Erythroblast (primary cell): ENCODE measurements around the gene MVB12A.

Experiments used
- GATA1 ChIP-seq: IDR thresholded peaks from 2 replicates; pipeline ENCODE4 v1.6.1; 2011; ENCODE audit warnings: low read depth, mild to moderate bottlenecking, control low read depth, low read length, moderate library complexity
- POLR2A ChIP-seq: IDR thresholded peaks from 2 replicates; pipeline ENCODE4 v1.6.1; 2011; ENCODE audit warnings: mild to moderate bottlenecking, low read length

DNA sequence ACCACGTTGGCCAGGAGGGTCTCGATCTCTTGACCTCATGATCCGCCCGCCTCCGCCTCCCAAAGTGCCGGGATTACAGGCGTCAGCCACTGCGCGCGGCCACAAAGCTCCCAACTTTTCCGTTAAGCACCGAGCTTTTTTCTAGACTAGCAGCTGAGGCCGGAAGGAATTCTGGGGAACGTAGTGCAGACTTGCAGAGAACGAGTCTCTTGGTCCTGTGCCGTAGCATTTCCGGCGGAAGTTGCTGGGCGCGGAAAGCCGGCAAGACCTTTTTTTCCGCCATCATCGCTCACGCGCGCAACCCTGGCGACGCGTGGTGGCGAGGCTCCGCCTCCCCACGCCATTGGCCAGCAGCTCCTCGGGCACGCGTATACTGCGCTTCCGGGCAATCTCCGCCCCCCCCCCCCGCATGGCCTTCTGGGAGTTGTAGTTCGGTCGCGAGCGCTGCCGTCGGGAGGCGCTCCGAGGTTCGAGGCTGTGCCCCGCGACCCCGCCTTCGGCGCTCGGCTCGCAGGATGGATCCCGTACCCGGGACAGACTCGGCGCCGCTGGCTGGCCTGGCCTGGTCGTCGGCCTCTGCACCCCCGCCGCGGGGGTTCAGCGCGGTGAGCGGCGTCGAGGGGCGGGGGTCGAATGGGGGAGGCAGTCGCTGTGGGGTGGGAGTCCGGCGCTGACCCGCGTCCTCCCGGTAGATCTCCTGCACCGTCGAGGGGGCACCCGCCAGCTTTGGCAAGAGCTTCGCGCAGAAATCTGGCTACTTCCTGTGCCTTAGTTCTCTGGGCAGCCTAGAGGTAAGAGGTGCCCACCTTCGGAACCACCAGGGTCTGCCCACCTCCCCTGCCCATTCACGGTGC lies at the start of gene MVB12A:
- TF ChIP-seq POLR2A (peak; percentile 56), GATA1 (no peak)
